ENCODE data around the gene NINJ2. TPM values are rescaled to one million over a fixed set of nuclear protein-coding genes. Genes with fewer than 3 reads are reported as not detected.
A peak's percentile ranks its signal among the peaks of the same experiment; 100 is the strongest.
"Not testable (repeated sequence)": the region's sequence is repeated elsewhere in the genome, so short reads cannot be mapped to it uniquely, and the experiment has no call there.

Gene NINJ2
- 1 to 10 TPM; 1.4 to 8.0 (median 5.6) TPM for total RNA-seq

- 71 to 77% methylated on average over 11 to 17 of the region's 17 CpGs for WGBS, 2 donors (ENCODE audit: low coverage in 1 of 2)
- peak within 1 kb of the TSS in 1 of 4 donors; percentile 23 for H3K27ac ChIP-seq
Measured at GRCh38 chr12:663293-663871, at the start of gene NINJ2. TSS of gene NINJ2 (minus strand) at chr12:663445. CDS start at chr12:663360, 85 bp downstream.

GRCh38 chr12:712172-712863 is 49.1 kb upstream of the NINJ2 start:
- no peaks in the 10 kb centered on the region for H3K27me3 ChIP-seq
- H3K4me1 ChIP-seq, result no peaks in the 10 kb centered on the region
- no peak overlapping the region for H3K4me3 ChIP-seq
- in situ Hi-C loops (cut with MboI; ENCODE audit: low pct_ligation_motif_present in 1 of 4, low pct_unique_long_range_greater_than_20kb in 1 of 4, low sequenced_read_pairs in 3 of 4), result no loop called here
- no peak overlapping the region for H3K27ac ChIP-seq
- no peaks in the 10 kb centered on the region for H3K9me3 ChIP-seq
- WGBS, 2 donors (ENCODE audit: low coverage in 1 of 2), result 74 to 77% methylated on average over 4 to 8 of the region's 8 CpGs
- TF ChIP-seq CTCF (IDR thresholded peaks at IDR 0.05), result no peak
- TF ChIP-seq EP300 (IDR thresholded peaks at IDR 0.05; ENCODE audit: low read depth), result no peak
- TF ChIP-seq POLR2A (IDR thresholded peaks at IDR 0.05), result no peak
- TF ChIP-seq POLR2AphosphoS5 (IDR thresholded peaks at IDR 0.05), result no peak
- intact Hi-C loops (cut with DNase I; ENCODE audit: low total_unique reads), result loop anchor here (2.0 kb wide), 1 partner anchor 72 kb away; no protein-coding TSS in a partner anchor
- no peaks in the 10 kb centered on the region for H3K36me3 ChIP-seq
- DNase-seq, result no peak

More at GRCh38 chr12:663293-663871, at the start of gene NINJ2:
- Histone ChIP-seq H3K36me3 (no peaks in the 10 kb centered on the region), H3K4me1 (no peaks in the 10 kb centered on the region), H3K9me3 (no peaks in the 10 kb centered on the region), H3K4me3 (no peak within 1 kb of the TSS), H3K27me3 (no peaks in the 10 kb centered on the region)
- TF ChIP-seq POLR2A (IDR thresholded peaks at IDR 0.05) (no peak), CTCF (IDR thresholded peaks at IDR 0.05) (no peak), EP300 (IDR thresholded peaks at IDR 0.05; ENCODE audit: low read depth) (no peak), POLR2AphosphoS5 (IDR thresholded peaks at IDR 0.05) (no peak)
- in situ Hi-C loops (cut with MboI; ENCODE audit: low pct_ligation_motif_present in 1 of 4, low pct_unique_long_range_greater_than_20kb in 1 of 4, low sequenced_read_pairs in 3 of 4) (no loop called here), intact Hi-C loops (cut with DNase I; ENCODE audit: low total_unique reads) (no loop called here)
- DNase-seq, result no peak

GRCh38 chr12:709455-710020 is 46.3 kb upstream of the NINJ2 start:
- intact Hi-C loops (cut with DNase I; ENCODE audit: low total_unique reads) (no loop called here), in situ Hi-C loops (cut with MboI; ENCODE audit: low pct_ligation_motif_present in 1 of 4, low pct_unique_long_range_greater_than_20kb in 1 of 4, low sequenced_read_pairs in 3 of 4) (no loop called here)
- 86 to 100% methylated on average over 2 to 7 of the region's 7 CpGs for WGBS, 2 donors (ENCODE audit: low coverage in 1 of 2)
- Histone ChIP-seq H3K4me3 (no peak overlapping the region), H3K27ac (no peak overlapping the region), H3K9me3 (no peaks in the 10 kb centered on the region), H3K36me3 (no peaks in the 10 kb centered on the region), H3K4me1 (no peaks in the 10 kb centered on the region), H3K27me3 (no peaks in the 10 kb centered on the region)
- TF ChIP-seq CTCF (IDR thresholded peaks at IDR 0.05) (no peak), POLR2A (IDR thresholded peaks at IDR 0.05) (no peak)
- no peak for DNase-seq

GRCh38 chr12:708084-708483 is 44.8 kb upstream of the NINJ2 start:
- H3K27me3 ChIP-seq; H3K27ac ChIP-seq; DNase-seq; in situ Hi-C loops (cut with MboI; ENCODE audit: low pct_ligation_motif_present in 1 of 4, low pct_unique_long_range_greater_than_20kb in 1 of 4, low sequenced_read_pairs in 3 of 4); H3K4me1 ChIP-seq; H3K9me3 ChIP-seq; intact Hi-C loops (cut with DNase I; ENCODE audit: low total_unique reads); H3K4me3 ChIP-seq; H3K36me3 ChIP-seq: not testable (repeated sequence)
- 0 to 93% methylated on average over 1 to 3 of the region's 3 CpGs for WGBS, 2 donors (ENCODE audit: low coverage in 1 of 2)
